GM21381 (cell line): ENCODE results near the gene SRGAP2B.
"Not testable (repeated sequence)": the region's sequence is repeated elsewhere in the genome, so short reads cannot be mapped to it uniquely, and the experiment has no call there.

Source experiments
- ATAC-seq: cut with Tn5 transposase; IDR thresholded peaks from one replicate; pipeline ENCODE4 v1.9.1; 2021; ENCODE audit warnings: mild to moderate bottlenecking, moderate library complexity; ENCODE audit not compliant: unreplicated experiment

Gene SRGAP2B

DNA sequence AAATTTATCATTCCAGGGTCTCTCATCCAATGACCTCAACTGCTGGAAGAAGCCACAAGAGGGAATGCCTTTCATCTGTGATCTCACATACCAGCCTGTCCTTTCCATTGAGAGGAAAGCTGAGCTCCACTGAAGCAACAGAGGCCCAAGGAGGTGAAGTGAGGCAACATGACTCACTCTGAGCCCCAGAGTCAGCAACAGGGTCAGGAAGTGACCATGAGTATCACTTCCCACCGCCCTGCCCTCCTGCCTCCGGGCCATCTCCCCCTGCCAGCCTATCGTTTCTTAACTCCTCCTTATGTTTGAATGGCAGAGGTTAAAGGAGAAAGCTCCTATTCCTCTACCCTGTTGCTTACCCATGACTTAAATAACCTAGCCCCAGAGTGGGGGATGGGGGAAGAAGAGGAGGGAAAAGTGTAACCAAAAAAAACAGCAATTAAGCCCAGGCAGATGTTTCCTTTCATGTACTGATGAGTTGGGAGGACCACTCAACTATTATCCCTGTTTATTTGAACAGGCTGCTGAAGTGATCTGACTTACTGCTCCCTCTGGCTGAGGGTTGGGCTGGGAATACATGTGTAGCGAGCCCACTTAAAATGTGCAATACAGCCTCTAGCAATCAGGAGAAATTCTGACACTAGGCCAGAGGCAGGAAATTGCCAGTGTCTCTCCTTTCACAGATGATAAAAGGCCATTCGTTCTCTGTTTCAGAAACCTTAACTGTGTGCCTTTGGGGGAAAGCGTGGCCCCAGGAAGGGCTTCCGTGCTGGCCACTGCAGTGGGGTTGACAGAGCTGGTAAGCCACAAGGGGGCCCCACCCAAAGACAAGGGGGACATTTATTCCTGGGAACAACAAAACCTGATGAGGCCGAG, 177.7 kb downstream of the SRGAP2B start:
- ATAC-seq, result not testable (repeated sequence)

DNA sequence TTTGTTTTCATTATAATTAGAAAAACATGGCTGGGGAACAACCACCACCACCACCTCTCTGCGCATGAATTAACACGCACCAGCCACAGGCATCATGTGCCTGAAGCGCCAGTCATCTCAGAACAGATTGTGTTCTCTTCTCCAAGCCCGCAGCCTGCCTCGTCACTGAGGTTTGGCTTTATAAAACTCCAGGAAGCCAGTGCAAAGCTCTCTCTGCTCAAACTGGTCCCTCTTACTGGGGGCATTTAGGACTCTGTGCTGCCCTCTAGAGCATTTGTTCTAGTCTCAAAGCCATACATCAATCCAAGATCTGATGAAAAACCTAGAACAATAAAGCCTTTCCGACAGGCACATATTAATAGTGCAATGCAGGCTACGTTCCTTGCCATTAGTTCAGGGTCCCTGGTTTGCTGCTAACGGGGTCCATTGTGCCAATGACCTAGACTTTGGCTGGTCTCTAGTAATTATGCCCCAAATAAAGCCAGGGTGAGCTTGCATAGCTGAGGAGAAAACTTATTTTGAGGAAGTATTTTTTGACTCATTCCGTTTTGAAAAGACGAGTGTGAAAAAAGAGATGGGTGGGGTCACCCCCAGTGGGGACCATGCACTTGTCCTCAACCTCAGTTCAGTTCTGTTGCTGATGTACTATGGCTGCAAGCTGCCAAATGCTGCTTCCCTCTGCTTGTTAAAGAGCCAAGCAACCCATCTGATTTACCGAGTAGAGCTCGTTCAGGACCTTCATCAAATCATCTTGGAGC, 181.0 kb downstream of the SRGAP2B start:
- ATAC-seq, result peak; percentile 58

DNA sequence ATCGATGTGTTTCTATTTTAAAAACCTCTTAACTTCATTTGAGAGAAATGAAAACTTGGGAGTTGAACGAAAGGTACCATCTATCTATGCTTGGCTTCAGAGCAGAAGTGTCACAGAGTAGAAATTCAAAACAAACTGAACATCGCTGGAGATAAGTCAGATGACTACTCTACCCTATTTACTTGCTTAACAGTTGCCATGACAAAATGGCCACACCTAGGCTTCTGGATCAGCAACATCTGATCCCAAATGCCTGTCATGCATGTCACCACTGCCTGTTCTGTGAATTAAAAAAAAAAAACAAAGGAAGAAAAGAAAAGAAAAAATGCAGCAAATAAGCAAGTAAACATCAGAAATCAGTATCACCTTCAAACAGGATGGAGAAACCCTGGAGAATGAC, 181.7 kb downstream of the SRGAP2B start:
- not testable (repeated sequence) for ATAC-seq

DNA sequence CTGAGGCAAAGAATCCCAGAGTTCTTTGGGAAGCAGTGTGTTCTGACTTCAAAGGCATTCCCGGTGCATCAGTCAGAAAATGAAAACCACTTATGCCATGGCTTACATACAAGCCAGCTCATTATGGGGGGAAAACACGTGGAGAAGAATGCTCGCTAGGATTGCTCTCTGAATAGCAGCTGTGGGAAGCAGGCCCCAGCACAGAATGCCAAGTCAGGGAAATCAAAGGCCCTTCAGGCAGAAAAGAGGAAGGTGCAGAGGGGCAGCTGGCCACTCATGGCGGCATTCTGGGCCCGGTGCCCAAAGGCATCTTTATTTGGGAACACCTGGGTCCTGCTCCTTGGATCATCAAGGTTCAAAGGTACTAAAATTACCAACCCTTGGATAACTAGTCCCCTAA, 184.4 kb downstream of the SRGAP2B start:
- ATAC-seq, result not testable (repeated sequence)

DNA sequence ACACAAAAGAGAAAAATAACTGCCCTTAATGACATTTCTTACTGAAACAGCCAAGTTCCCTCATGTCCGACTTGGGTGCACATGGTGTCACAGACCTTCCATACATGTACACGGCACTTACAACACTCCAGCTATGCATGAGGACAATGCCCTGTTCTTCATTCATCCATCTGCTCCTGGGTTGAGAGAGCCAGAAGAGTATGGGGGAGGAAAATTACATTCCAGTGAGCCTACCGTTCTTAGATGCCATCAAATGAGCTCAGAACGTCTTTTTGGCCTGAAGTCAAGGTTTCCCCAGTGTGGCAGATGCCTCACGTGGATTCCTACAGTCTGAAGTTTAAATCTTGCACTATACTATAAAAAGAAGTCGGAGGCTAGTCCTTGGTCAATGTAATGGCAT, 194.3 kb downstream of the SRGAP2B start:
- not testable (repeated sequence) for ATAC-seq

DNA sequence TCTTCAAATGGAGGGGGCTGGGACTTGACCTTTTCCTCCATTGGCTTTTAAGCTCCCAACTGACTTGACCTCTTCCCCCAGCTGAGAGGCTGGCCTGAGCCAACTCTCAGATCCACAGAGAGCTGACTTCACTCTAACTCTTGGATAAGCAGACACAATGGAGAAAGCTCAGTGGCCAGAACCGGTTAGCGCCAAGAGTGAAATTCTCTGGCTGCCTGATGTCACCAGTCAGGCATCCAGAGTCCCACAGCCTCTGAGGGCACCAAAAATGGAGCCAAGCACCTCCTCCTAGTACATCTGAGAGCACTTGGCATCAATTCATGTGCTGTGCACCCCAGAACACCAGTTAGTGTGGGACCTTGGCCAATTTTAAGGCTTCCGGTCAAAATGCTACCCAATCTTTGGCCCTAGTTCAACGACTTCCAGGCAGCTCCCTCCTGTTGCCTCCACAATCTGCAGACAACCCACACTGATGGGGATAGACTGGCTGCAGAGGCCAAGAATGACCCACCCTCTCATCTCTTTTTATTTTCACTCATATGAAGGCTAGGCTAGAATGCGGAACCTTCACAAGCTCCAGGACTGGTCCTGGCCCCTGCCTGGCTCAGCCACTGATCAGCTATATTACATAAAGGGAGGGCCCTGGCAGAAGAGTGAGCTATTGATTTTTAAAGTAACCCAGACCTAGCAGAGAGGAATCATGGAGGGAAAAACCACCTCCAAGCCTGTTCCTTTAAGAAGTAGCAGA, 200.5 kb downstream of the SRGAP2B start:
- not testable (repeated sequence) for ATAC-seq

DNA sequence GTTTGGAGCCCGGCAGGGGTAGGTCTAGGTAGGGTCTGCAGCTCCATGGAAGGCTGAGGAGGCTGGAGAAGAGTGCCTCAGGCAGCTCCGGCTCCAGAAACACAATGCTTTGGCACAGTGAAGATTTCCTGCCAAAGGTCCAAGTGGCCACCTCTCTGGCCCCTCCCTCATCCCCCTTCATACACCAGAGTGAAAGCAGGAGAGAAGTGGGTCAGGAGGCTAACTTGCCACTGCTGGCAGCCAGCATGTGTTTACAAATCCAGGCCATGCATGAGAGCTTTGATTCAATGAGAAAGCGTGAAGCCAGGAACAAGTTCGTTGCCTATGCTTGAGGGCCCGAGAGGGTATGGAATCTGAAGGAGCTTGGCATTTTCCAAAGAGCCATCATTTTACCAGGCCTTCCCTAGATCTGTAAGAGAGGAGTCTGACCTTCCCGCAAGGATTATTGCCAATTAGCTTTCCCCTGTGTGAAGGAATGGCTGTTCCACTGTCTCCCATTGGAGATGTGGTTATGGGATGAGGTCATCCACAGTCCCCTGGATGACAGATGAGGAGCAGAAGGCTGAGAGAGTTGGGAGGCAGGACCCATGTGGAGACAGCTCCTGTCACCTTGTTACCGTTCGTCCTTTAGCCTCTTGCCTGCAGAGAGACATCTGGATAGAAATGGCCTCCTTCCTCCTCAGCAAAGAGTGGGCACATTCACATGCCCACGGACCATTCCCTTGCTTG, 201.3 kb downstream of the SRGAP2B start:
- ATAC-seq, result not testable (repeated sequence)

DNA sequence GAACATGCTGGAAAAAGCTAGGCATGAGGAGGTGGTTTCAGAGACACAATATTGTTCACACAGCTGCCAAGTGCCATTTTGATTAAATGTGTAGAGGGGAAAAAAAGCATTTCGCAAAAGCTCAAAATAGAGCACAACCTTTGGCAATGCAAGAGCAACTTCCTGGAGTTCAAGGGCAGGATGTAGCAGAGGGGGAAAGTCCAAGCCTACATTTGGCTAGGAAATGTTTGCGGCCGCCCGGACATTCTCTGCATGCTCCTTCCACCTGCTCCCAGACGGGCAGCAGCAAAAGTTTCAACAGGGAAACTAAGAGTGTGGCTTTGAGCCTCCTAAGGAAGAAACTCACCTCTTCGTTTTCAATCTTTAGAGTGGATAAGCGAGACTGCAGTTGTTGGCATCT, 202.1 kb downstream of the SRGAP2B start:
- not testable (repeated sequence) for ATAC-seq

DNA sequence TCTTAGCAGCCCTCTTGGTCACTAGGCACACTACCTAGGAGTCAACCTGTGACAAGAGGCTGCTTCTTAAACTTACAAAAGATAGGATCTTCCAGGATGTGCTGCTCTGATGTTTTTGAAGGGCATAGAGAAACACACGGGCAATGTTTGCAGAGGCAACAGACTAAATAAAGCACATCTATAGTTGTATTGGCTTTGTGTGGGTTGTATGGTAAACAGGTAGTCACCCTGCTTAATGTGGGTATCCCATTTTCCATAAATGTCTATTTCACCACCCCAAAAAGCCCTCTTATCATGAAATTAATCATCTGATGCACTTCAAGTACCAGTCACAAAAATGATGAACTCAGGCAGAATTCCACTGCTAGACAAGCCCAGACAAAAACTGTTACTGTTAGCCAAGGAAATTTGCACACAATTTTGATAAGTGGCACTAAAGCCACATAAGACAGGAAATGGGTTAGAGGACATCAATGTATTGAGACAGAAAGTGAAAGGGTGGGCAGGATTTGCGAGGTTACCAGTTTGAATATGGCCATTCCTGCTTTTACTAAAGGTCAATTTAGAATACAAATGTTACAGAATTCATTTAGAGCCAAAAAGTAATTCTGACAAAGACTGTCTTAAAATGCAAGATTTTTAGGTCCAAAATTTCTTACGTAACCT, 205.5 kb downstream of the SRGAP2B start:
- ATAC-seq, result not testable (repeated sequence)

DNA sequence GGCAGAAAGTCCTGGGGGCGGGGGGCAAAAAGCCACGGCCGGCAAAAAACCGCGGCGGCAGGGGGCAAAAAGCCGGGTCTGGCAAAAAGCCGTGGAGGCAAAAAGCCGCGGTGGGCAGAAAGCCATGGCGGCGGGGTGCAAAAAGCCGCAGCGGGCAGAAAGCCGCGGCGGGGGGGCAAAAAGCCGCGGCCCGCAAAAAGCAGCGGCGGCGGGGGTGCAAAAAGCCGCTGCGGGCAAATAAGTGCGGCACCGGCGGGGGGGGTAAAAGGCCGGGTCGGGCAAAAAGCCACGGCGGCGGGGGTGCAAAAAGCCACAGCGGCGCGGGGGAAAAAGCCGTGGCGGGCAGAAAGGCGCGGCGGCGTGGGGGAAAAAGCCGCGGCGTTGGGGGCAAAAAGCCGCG, 212.1 kb downstream of the SRGAP2B start:
- not testable (repeated sequence) for ATAC-seq

DNA sequence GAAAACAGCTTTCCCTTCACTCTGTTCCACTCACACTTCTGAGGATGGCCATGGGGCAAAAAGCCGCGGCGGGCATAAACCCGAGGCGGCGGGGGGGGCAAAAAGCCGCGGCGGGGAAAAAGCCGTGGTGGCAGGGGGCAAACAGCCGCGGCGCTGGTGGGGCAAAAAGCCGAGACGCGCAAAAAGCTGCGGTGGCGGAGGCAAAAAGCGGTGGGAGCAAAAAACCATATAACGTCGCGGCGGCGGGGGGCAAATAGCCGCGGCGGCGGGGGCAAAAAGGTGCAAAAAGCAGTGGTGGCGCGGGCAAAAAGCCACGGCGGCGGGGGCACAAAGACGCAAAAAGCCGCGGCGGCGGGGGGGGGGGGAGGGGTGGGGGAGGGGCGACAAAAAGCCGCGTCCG, 212.8 kb downstream of the SRGAP2B start:
- not testable (repeated sequence) for ATAC-seq

DNA sequence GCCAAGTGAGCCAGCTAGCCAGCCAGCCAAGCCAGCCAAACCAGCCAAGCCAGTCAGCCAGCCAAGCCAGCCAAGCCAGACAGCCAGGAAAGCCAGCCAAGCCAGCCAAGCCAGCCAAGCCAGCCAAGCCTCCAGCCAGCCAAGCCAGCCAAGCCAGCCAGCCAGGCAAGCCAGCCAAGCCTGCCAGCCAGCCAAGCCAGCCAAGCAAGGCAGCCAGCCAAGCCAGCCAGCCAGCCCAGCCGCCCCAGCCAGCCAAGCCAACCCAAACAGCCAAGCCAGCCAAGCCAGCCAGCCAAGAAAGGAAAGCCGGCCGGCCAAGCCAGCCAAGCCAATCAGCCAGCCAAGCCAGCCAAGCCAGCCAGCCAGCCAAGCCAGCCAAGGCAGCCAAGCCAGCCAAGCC, 236.5 kb downstream of the SRGAP2B start:
- ATAC-seq, result not testable (repeated sequence)
